ENCODE data around the gene NCKAP5.

- no peak for TF ChIP-seq CTCF (IDR thresholded peaks at IDR 0.05)
- no peak for TF ChIP-seq EZH2 (IDR thresholded peaks at IDR 0.05; ENCODE audit: borderline replicate concordance, insufficient read depth, low read depth, low read length, poor library complexity, severe bottlenecking)
Observed at GRCh38 chr2:133148187-133148586, 420.1 kb downstream of the NCKAP5 start.
